HepG2 (cell line): ENCODE results near the gene LEPR. TPM values are rescaled to one million over a fixed set of nuclear protein-coding genes. Genes with fewer than 3 reads are reported as not detected.
A peak's percentile ranks its signal among the peaks of the same experiment; 100 is the strongest.

Experiments
- ATAC-seq: fragments of 200-7000 bp; cut with Tn5 transposase; 3 replicates; pipeline ENCODE4 v1.9.1; 2020; ENCODE audit warnings: mild to moderate bottlenecking, moderate library complexity
- BruUV-seq: library from RNA; stranded (reverse); fragments of 400-500 nt; replicated peaks from 2 replicates; lab custom pipeline; 2021; lab: Mats Ljungman, UMichigan
- CTCF ChIA-PET: fragments of 300-600 bp; formaldehyde crosslinking; extraction: SDS; loops from one replicate; lab custom pipeline; 2021; ENCODE audit warnings: low total read pairs, inconsistent platforms, low intra/inter-chr PET ratio; lab: Yijun Ruan, JAX
- POLR2A ChIA-PET: fragments of 350-600 bp; sonication (Branson Sonifier 250); formaldehyde crosslinking; loops from one replicate; lab custom pipeline; 2020; ENCODE audit warnings: antibody characterized with exemption, inconsistent platforms; lab: Yijun Ruan, JAX
- DNase-seq: peaks from one replicate; pipeline ENCODE4 v3.0.0-alpha.2; 2015; ENCODE audit warnings: low spot score
- FAIRE-seq: peaks from 3 replicates; lab custom pipeline; 2011; peaks lifted over from hg19 to GRCh38; lab: Jason Lieb, UNC
- H2AFZ ChIP-seq: one replicate; pipeline ENCODE4 v1.6.1; 2011; ENCODE audit warnings: low read length, inconsistent platforms
- H3K27ac ChIP-seq: fragments of 300-600 bp; 3 replicates; pipeline ENCODE4 v1.8.0; 2011; ENCODE audit warnings: mixed run types, mild to moderate bottlenecking, mixed read lengths, low read length, inconsistent platforms; ENCODE audit not compliant: insufficient read depth; ENCODE audit errors: extremely low read length
- H3K27me3 ChIP-seq, 2 experiments: fragments of 200-600 bp in 1 of 2; 2 replicates in 1 of 2; 3 replicates in 1 of 2; pipeline versions ENCODE4 v1.6.0 to v1.8.0; 2011; ENCODE audit warnings: low read length in 2 of 2, mild to moderate bottlenecking in 2 of 2, moderate library complexity in 2 of 2, inconsistent platforms in 1 of 2; ENCODE audit not compliant: insufficient read depth in 2 of 2, control insufficient read depth in 1 of 2
- H3K36me3 ChIP-seq, 2 experiments: fragments of 200-600 bp in 1 of 2; replicated peaks in 1 of 2; 2 replicates in 1 of 2; 3 replicates in 1 of 2; pipeline versions ENCODE4 v1.5.1 to v1.8.0; 2011; ENCODE audit warnings: low read length in 2 of 2, inconsistent platforms in 1 of 2; ENCODE audit not compliant: insufficient read depth in 2 of 2, control insufficient read depth in 1 of 2
- H3K4me1 ChIP-seq: 2 replicates; pipeline ENCODE4 v1.5.1; 2012; ENCODE audit warnings: low read length, inconsistent platforms; ENCODE audit not compliant: insufficient read depth
- H3K4me2 ChIP-seq: 2 replicates; pipeline ENCODE4 v1.6.0; 2011; ENCODE audit warnings: low read depth, low read length, inconsistent platforms
- H3K4me3 ChIP-seq, 3 experiments: fragments of 200-600 bp in 1 of 3; sonication (generic), shearing (Covaris generic) in 1 of 3; replicated peaks in 1 of 3; 2 replicates each; pipeline ENCODE4 v1.5.1; 2011 to 2016; ENCODE audit warnings: low read length in 3 of 3, inconsistent platforms in 2 of 3, low read depth in 2 of 3, mild to moderate bottlenecking in 2 of 3, control low read depth in 1 of 3, mixed read lengths in 1 of 3; ENCODE audit not compliant: insufficient read depth in 1 of 3
- H3K79me2 ChIP-seq: one replicate; pipeline ENCODE4 v1.6.1; 2011; ENCODE audit warnings: low read length, inconsistent platforms; ENCODE audit not compliant: insufficient read depth
- H3K9ac ChIP-seq: 2 replicates; pipeline ENCODE4 v1.6.0; 2011; ENCODE audit warnings: mild to moderate bottlenecking, low read depth, low read length, inconsistent platforms; ENCODE audit not compliant: insufficient read depth
- H3K9me3 ChIP-seq: 2 replicates; pipeline ENCODE4 v1.5.1; 2012; ENCODE audit warnings: mild to moderate bottlenecking, low read length
- H4K20me1 ChIP-seq: 2 replicates; pipeline ENCODE4 v1.6.0; 2011; ENCODE audit warnings: inconsistent platforms, mild to moderate bottlenecking, low read length, moderate library complexity; ENCODE audit not compliant: insufficient read depth
- CEBPB ChIP-seq: IDR thresholded peaks from 2 replicates; pipeline ENCODE4 v1.6.1; 2011; ENCODE audit warnings: low read depth, low read length, improper control_type of control experiment, borderline replicate concordance
- GMEB1 ChIP-seq: sonication (generic); formaldehyde crosslinking; IDR thresholded peaks from 2 replicates; pipeline ENCODE4 v1.5.1; 2020; ENCODE audit warnings: missing genetic modification reagents, mild to moderate bottlenecking, borderline replicate concordance
- HNRNPLL ChIP-seq: fragments of 200-400 bp; formaldehyde crosslinking; IDR thresholded peaks from 2 replicates; pipeline ENCODE4 v1.6.1; 2017; ENCODE audit warnings: mild to moderate bottlenecking, low read depth, low read length; ENCODE audit not compliant: poor library complexity, severe bottlenecking
- KLF6 ChIP-seq: IDR thresholded peaks from 2 replicates; pipeline ENCODE4 v1.8.0; 2016; ENCODE audit warnings: missing biosample characterization, missing genetic modification reagents
- NPAS2 ChIP-seq: sonication (generic); formaldehyde crosslinking; IDR thresholded peaks from 2 replicates; pipeline ENCODE4 v1.8.0; 2022; ENCODE audit warnings: mild to moderate bottlenecking, missing genetic modification reagents, borderline replicate concordance
- PRDM4 ChIP-seq: sonication (generic); formaldehyde crosslinking; IDR thresholded peaks from 2 replicates; pipeline ENCODE4 v1.9.0; 2021; ENCODE audit warnings: missing genetic modification reagents, borderline replicate concordance
- SIN3B ChIP-seq: fragments of 150-350 bp; IDR thresholded peaks from 2 replicates; pipeline ENCODE4 v1.6.1; 2014; ENCODE audit warnings: low read length
- ZNF543 ChIP-seq: sonication (generic); formaldehyde crosslinking; IDR thresholded peaks from 2 replicates; pipeline ENCODE4 v1.4.0; 2020; ENCODE audit warnings: mild to moderate bottlenecking, missing genetic modification reagents
- WGBS: methylation state at CpG from one replicate; pipeline ENCODE4 v1.1.6; 2017; ENCODE audit warnings: low lambda C conversion rate; 5-methylcytosine and 5-hydroxymethylcytosine counted together
- in situ Hi-C: cut with HindIII; loops from 2 replicates; pipeline ENCODE4 v1.10.0; 2017; ENCODE audit warnings: low pct_unique_long_range_greater_than_20kb; ENCODE audit not compliant: extremely low pct_ligation_motif_present
- intact Hi-C: fragments of 100-400 bp; cut with micrococcal nuclease; formaldehyde crosslinking; loops from one replicate; pipeline ENCODE4 v1.10.0; 2022; ENCODE audit not compliant: unreplicated experiment
- polyA plus RNA-seq, 8 experiments: library from polyadenylated mRNA; depleted of rRNA in 3 of 8; stranded (reverse) in 7 of 8; unstranded in 1 of 8; fragments of >200 nt; fragmentation: Illumina TruSeq in 4 of 8; extraction: Trizol in 4 of 8; gene quantifications; 2 replicates each; pipeline versions ENCODE4 v1.2.1 to v1.2.3, GENCODE V29; 2011 to 2016; ENCODE audit warnings: low read depth in 4 of 8, missing spikeins in 1 of 8, mixed read lengths in 1 of 8; ENCODE audit not compliant: insufficient read depth in 1 of 8
- total RNA-seq, 5 experiments: library from RNA; depleted of rRNA; stranded (reverse); fragments of >200 nt; fragmentation: Illumina TruSeq; extraction: Trizol; gene quantifications; 2 replicates each; pipeline ENCODE4 v1.2.3, GENCODE V29; 2016; ENCODE audit warnings: low read depth in 1 of 5

LEPR gene
- total and polyA plus RNA-seq, 2 of the 13 experiments (the other 11 are each of a cell fraction or from before 2014, with no cell fraction given): 0.60 to 1.7 TPM

GRCh38 chr1:65414538-65414937 lies 5.9 kb upstream of the LEPR start (continued):
- TF ChIP-seq GMEB1 (CRISPR knock-in tag) (no peak), NPAS2 (CRISPR knock-in tag) (no peak), PRDM4 (CRISPR knock-in tag) (no peak), KLF6 (CRISPR knock-in tag) (no peak), HNRNPLL (no peak)

- TF ChIP-seq ZNF543 (CRISPR knock-in tag): no peak
- no peak for TF ChIP-seq SIN3B
- peak; percentile 24; the same call in 1 of the 2 replicates for TF ChIP-seq CEBPB
- BruUV-seq: no TSS peak
- DNase-seq (no peak), FAIRE-seq (no peak), ATAC-seq (no peak)
- intact Hi-C loops (loop anchor here (5.0 kb wide), 1 partner anchor 149 kb away; no protein-coding TSS in a partner anchor), in situ Hi-C loops (loop anchor here (10.0 kb wide), 1 partner anchor 162 kb away; no protein-coding TSS in a partner anchor)
- Histone ChIP-seq H3K9ac (no peak overlapping the region), H3K79me2 (peaks cover 8% of the 10 kb centered on the region), H3K9me3 (no peaks in the 10 kb centered on the region), H3K27me3 (no peaks in the 10 kb centered on the region; a peak in 1 of 5 replicates), H2AFZ (no peak overlapping the region), H3K4me3 (no peak overlapping the region), H3K4me2 (no peak overlapping the region), H3K36me3 (no peaks in the 10 kb centered on the region), H3K4me1 (peaks cover 28% of the 10 kb centered on the region), H3K27ac (no peak overlapping the region), H4K20me1 (no peaks in the 10 kb centered on the region)
- ChIA-PET POLR2A (interaction anchor here (1.2 kb wide), 1 partner anchor 9 kb away, joined by 5 read pairs; no protein-coding TSS in a partner anchor), CTCF (no interaction called here)
- WGBS: 92% methylated on average over 1 of the region's 1 CpG
Observed at GRCh38 chr1:65416767-65417166, 3.7 kb upstream of the LEPR start.
